Right lobe of liver (tissue), 4 donors: ENCODE measurements around the gene BLM.

Experiments used
- POLR2A ChIP-seq: fragments of 450-650 bp; IDR thresholded peaks from one replicate; pipeline ENCODE4 v1.6.1; 2017; ENCODE audit warnings: antibody characterized with exemption, mild to moderate bottlenecking
- TF ChIP-seq, protein P1 (sequence below), 4 donors: fragments of 200-600 bp in 3 of 4; fragments of 450-650 bp in 1 of 4; IDR thresholded peaks; one replicate each; pipeline versions ENCODE4 v1.5.1 to v1.8.0; 2016 to 2022; ENCODE audit warnings: antibody characterized with exemption in 4 of 4, mild to moderate bottlenecking in 2 of 4
- donor health status: DM: no; HTN: no; CAD: no.
- donor health status: DM: no; HTN: no; CAD: no.
- donor health status: DM: no; HTN: yes; CAD: no.

DNA sequence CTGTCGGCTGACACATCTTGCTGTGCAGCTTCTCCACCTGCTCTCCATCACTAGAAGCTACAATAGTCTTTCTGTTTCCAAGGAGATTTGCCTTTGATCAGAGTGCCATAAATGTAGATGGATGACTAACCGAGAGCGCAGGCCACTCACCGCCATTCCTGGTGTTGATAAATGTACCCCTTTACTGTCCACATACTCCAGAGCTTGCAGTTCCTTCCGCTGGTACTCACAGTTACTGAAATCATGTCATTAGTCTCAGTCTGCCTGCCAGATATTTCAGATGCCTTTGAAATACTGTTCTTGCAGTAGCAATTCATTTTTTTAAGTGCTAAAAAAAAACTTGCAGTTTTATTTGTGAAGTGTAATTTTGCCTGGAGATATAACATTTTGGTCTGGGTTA lies 72.3 kb downstream of the BLM start:
- TF ChIP-seq, protein P1, sequence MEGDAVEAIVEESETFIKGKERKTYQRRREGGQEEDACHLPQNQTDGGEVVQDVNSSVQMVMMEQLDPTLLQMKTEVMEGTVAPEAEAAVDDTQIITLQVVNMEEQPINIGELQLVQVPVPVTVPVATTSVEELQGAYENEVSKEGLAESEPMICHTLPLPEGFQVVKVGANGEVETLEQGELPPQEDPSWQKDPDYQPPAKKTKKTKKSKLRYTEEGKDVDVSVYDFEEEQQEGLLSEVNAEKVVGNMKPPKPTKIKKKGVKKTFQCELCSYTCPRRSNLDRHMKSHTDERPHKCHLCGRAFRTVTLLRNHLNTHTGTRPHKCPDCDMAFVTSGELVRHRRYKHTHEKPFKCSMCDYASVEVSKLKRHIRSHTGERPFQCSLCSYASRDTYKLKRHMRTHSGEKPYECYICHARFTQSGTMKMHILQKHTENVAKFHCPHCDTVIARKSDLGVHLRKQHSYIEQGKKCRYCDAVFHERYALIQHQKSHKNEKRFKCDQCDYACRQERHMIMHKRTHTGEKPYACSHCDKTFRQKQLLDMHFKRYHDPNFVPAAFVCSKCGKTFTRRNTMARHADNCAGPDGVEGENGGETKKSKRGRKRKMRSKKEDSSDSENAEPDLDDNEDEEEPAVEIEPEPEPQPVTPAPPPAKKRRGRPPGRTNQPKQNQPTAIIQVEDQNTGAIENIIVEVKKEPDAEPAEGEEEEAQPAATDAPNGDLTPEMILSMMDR (IDR thresholded peaks at IDR 0.05): no peak
- no peak for TF ChIP-seq POLR2A
